Sigmoid colon (tissue), 7 donors: ENCODE results near the gene LRP1B. TPM values are rescaled to one million over a fixed set of nuclear protein-coding genes. Genes with fewer than 3 reads are reported as not detected.

Experiments used
- DNase-seq: peaks from one replicate; pipeline ENCODE4 v3.0.0-alpha.2; 2019
- H3K27ac ChIP-seq, 4 donors: fragments of 200-600 bp; sonication (generic); one replicate each; pipeline ENCODE4 v1.5.1; 2016 to 2019; ENCODE audit warnings: mild to moderate bottlenecking in 1 of 4
- H3K27me3 ChIP-seq, 3 donors: fragments of 200-600 bp; sonication (generic); one replicate each; pipeline ENCODE4 v1.5.1; 2019; ENCODE audit warnings: mild to moderate bottlenecking in 1 of 3
- H3K36me3 ChIP-seq, 4 donors: fragments of 200-600 bp; sonication (generic); one replicate each; pipeline ENCODE4 v1.5.1; 2016 to 2019
- H3K4me1 ChIP-seq, 4 donors: fragments of 200-600 bp; sonication (generic); one replicate each; pipeline ENCODE4 v1.5.1; 2017 to 2019
- H3K4me3 ChIP-seq, 4 donors: fragments of 200-600 bp; sonication (generic); one replicate each; pipeline ENCODE4 v1.5.1; 2017 to 2019; ENCODE audit warnings: mild to moderate bottlenecking in 2 of 4, moderate library complexity in 1 of 4
- H3K9me3 ChIP-seq, 4 donors: fragments of 200-600 bp in 3 of 4; sonication (generic) in 3 of 4; one replicate each; pipeline versions ENCODE4 v1.5.1 to v1.6.1; 2013 to 2019
- EP300 ChIP-seq, 4 donors: sonication (generic); formaldehyde crosslinking; IDR thresholded peaks; one replicate each; pipeline ENCODE4 v1.6.1; 2017; ENCODE audit warnings: antibody characterized with exemption in 4 of 4
- POLR2A ChIP-seq, 2 donors: fragments of 450-650 bp; IDR thresholded peaks; one replicate each; pipeline ENCODE4 v1.6.1; 2016; ENCODE audit warnings: antibody characterized with exemption in 2 of 2, mild to moderate bottlenecking in 2 of 2, moderate library complexity in 2 of 2
- POLR2AphosphoS5 ChIP-seq, 4 donors: sonication (generic); formaldehyde crosslinking; IDR thresholded peaks; one replicate each; pipeline ENCODE4 v1.6.1; 2017; ENCODE audit warnings: antibody characterized with exemption in 4 of 4
- WGBS, 2 donors: extraction: QIAGEN DNeasy Blood & Tissue Kit; methylation state at CpG; one replicate each; pipeline ENCODE4 v1.1.7; 2013; 5-methylcytosine and 5-hydroxymethylcytosine counted together
- intact Hi-C: fragments of 100-400 bp; cut with DNase I; formaldehyde crosslinking; loops from one replicate; pipeline ENCODE4 v1.15.1; 2023
- polyA plus RNA-seq, 3 donors: library from polyadenylated mRNA; stranded (reverse); fragments of 200-250 nt; gene quantifications; one replicate each; pipeline ENCODE4 v1.2.3, GENCODE V29; 2013
- total RNA-seq, 4 donors: library from RNA; depleted of rRNA; stranded (reverse); fragments of >200 nt; gene quantifications; one replicate each; pipeline ENCODE4 v1.1.0, GENCODE V29; 2016
- TF ChIP-seq, protein P1 (sequence below), 4 experiments: fragments of 450-650 bp in 3 of 4; fragments of 200-600 bp in 1 of 4; IDR thresholded peaks; one replicate each; pipeline ENCODE4 v1.5.1; 2016 to 2019; ENCODE audit warnings: antibody characterized with exemption in 4 of 4, mild to moderate bottlenecking in 3 of 4, moderate library complexity in 2 of 4
- donor health status: healthy with polysubstance abuse.
- donor health status: Bipolar disorder and iron deficiency.
- donor health status: healthy.

The LRP1B gene
- total and polyA plus RNA-seq, 7 donors: 0.06 to 5.1 (median 2.0) TPM; not detected in 1

DNA sequence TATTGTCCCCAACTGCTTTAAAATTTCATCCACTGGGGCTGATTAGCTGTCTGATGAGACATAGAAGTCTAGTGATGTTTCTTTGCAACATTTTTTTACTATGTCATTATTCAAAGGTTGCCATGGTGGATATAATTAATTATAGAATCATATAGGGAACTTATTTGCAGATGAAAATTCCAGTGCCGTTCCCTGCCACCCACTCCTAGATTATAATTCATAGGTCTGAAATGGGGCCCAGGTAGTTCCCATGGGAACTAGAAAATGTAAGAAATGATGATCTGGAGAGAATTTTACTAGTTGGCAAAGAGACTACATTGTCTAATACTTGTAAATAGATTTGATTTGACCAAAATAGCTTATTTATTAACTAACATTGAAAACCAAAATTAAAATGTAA, 1854.2 kb downstream of the LRP1B start:
- H3K27me3 ChIP-seq: no peaks in the 10 kb centered on the region
- TF ChIP-seq POLR2A (IDR thresholded peaks at IDR 0.05) (no peak), POLR2AphosphoS5 (IDR thresholded peaks at IDR 0.05) (no peak)
- TF ChIP-seq, protein P1, sequence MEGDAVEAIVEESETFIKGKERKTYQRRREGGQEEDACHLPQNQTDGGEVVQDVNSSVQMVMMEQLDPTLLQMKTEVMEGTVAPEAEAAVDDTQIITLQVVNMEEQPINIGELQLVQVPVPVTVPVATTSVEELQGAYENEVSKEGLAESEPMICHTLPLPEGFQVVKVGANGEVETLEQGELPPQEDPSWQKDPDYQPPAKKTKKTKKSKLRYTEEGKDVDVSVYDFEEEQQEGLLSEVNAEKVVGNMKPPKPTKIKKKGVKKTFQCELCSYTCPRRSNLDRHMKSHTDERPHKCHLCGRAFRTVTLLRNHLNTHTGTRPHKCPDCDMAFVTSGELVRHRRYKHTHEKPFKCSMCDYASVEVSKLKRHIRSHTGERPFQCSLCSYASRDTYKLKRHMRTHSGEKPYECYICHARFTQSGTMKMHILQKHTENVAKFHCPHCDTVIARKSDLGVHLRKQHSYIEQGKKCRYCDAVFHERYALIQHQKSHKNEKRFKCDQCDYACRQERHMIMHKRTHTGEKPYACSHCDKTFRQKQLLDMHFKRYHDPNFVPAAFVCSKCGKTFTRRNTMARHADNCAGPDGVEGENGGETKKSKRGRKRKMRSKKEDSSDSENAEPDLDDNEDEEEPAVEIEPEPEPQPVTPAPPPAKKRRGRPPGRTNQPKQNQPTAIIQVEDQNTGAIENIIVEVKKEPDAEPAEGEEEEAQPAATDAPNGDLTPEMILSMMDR (IDR thresholded peaks at IDR 0.05): no peak
- no peak for DNase-seq
- H3K4me3 ChIP-seq: no peak overlapping the region
- H3K27ac ChIP-seq: no peak overlapping the region
- no peaks in the 10 kb centered on the region for H3K36me3 ChIP-seq
- 91 to 95% methylated on average over 1 of the region's 1 CpG for WGBS, 2 donors
- no peaks in the 10 kb centered on the region for H3K9me3 ChIP-seq
- H3K4me1 ChIP-seq: no peaks in the 10 kb centered on the region
- intact Hi-C loops: no loop called here

DNA sequence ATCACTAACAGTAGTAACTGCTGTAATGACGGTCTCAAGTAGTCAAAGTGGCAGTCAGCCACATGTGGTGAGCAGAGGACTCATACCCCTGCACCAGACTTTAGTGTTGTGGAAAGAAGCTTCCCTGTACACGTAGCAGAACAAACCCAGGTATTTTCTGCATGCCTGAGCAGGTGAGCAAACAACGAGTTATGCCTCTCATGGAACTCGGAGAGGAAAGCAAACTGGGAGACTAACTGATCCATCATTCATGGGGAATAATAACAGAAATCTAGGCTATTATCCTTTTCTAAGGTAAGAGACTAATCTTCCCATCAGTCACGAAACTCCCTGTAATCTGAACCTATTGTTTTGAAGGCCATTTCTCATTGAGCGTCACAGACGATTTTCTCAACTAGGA, 1855.4 kb downstream of the LRP1B start:
- no peak overlapping the region for H3K4me3 ChIP-seq
- intact Hi-C loops: no loop called here
- TF ChIP-seq POLR2A (IDR thresholded peaks at IDR 0.05) (no peak), EP300 (IDR thresholded peaks at IDR 0.05) (no peak), POLR2AphosphoS5 (IDR thresholded peaks at IDR 0.05) (no peak)
- TF ChIP-seq, protein P1 (IDR thresholded peaks at IDR 0.05): no peak
- no peaks in the 10 kb centered on the region for H3K9me3 ChIP-seq
- H3K4me1 ChIP-seq: no peaks in the 10 kb centered on the region
- whole genome bisulfite sequencing, 2 donors: 69 to 71% methylated on average over 7 of the region's 7 CpGs
- DNase-seq: no peak
- H3K27ac ChIP-seq: no peak overlapping the region
- no peaks in the 10 kb centered on the region for H3K36me3 ChIP-seq
- no peaks in the 10 kb centered on the region for H3K27me3 ChIP-seq

DNA sequence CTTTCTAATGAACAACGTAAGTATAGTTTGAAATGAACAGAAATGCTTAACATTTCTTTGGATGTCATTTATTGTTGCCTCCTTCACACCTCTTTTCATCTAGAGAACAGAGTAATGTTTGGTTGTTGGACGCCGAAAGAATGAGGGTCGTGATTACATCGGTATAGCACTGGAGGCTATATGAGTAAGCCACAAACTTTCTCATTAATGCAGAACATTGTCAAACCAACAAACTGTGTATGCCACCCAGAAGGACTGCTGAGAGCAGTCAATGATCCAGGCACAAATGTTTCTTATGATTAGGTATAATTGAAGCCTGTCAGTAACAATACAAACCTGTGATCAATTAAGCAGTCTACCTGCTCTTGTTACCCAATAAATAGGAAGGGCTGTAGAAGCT, 1855.9 kb downstream of the LRP1B start:
- WGBS, 2 donors: 76 to 90% methylated on average over 5 of the region's 5 CpGs
- intact Hi-C loops: no loop called here
- Histone ChIP-seq H3K36me3 (no peaks in the 10 kb centered on the region), H3K4me1 (no peaks in the 10 kb centered on the region), H3K27ac (no peak overlapping the region), H3K4me3 (no peak overlapping the region), H3K27me3 (no peaks in the 10 kb centered on the region), H3K9me3 (no peaks in the 10 kb centered on the region)
- no peak for TF ChIP-seq POLR2AphosphoS5 (IDR thresholded peaks at IDR 0.05)
- TF ChIP-seq POLR2A (IDR thresholded peaks at IDR 0.05): no peak
- no peak for TF ChIP-seq EP300 (IDR thresholded peaks at IDR 0.05)
- TF ChIP-seq, protein P1 (IDR thresholded peaks at IDR 0.05): no peak
- no peak for DNase-seq

DNA sequence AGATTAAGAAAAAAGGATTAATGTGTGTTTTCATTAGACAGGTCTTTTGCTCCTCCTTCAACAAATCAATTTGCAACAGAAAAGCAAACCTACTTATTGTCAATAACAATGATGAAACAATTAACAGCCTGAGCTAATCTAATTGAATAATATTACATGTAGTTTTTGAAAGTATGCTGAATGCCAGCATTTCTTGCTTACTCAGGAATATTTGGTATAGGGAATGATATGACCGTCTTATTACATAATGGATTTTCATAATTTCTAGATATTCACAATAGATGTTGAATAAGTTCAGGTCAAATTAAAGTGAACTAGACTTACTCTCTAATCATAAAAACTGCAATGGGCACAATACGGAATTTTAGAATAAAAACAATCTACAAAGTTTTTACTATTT, 1856.9 kb downstream of the LRP1B start:
- TF ChIP-seq, protein P1 (IDR thresholded peaks at IDR 0.05): no peak
- no peak for TF ChIP-seq POLR2A (IDR thresholded peaks at IDR 0.05)
- no peaks in the 10 kb centered on the region for H3K27me3 ChIP-seq
- no peaks in the 10 kb centered on the region for H3K9me3 ChIP-seq
- intact Hi-C loops: no loop called here
- no peak overlapping the region for H3K27ac ChIP-seq
- H3K4me1 ChIP-seq: no peaks in the 10 kb centered on the region
- no peaks in the 10 kb centered on the region for H3K36me3 ChIP-seq
- no peak overlapping the region for H3K4me3 ChIP-seq
- no peak for DNase-seq
- WGBS, 2 donors: 93 to 94% methylated on average over 2 of the region's 2 CpGs

DNA sequence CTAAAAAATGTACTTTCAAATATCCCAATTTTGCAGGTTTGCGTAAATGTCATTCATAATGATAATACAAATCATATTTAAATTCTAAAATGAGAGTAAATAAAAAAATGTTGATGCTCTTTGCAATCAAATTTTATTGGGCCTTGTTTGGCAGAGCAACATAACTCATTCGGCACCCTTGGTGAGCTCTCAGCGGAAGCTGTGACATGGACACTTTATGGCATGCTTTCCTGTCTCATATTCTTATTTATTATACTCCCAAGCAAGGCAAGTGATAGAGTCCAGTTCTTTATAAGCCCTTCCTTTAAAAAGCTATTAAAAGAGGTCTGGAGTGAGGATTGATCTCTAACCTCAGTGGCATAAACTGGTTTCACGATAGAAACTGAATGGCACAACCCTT, 1857.4 kb downstream of the LRP1B start:
- 52 to 80% methylated on average over 4 of the region's 4 CpGs for WGBS, 2 donors
- H3K27me3 ChIP-seq: no peaks in the 10 kb centered on the region
- no peak overlapping the region for H3K4me3 ChIP-seq
- TF ChIP-seq EP300 (IDR thresholded peaks at IDR 0.05) (no peak), POLR2AphosphoS5 (IDR thresholded peaks at IDR 0.05) (no peak), POLR2A (IDR thresholded peaks at IDR 0.05) (no peak)
- TF ChIP-seq, protein P1 (IDR thresholded peaks at IDR 0.05): no peak
- no peaks in the 10 kb centered on the region for H3K4me1 ChIP-seq
- H3K9me3 ChIP-seq: no peaks in the 10 kb centered on the region
- intact Hi-C loops: no loop called here
- H3K27ac ChIP-seq: no peak overlapping the region
- no peaks in the 10 kb centered on the region for H3K36me3 ChIP-seq
- no peak for DNase-seq
